Skin epidermis (tissue), 12 donors: ENCODE measurements around the gene KLRF2.
"Not testable (repeated sequence)": the region's sequence is repeated elsewhere in the genome, so short reads cannot be mapped to it uniquely, and the experiment has no call there.

Experiments
- H3K27ac ChIP-seq, 21 experiments: fragments of 200-600 bp; sonication (generic) in 11 of 21; one replicate each; pipeline ENCODE4 v1.5.0; 2020; ENCODE audit warnings: mild to moderate bottlenecking in 3 of 21, inconsistent platforms in 2 of 21, moderate library complexity in 2 of 21
- H3K4me3 ChIP-seq, 7 experiments: fragments of 200-600 bp; sonication (generic) in 2 of 7; one replicate each; pipeline ENCODE4 v1.5.0; 2020; ENCODE audit warnings: inconsistent platforms in 2 of 7, mild to moderate bottlenecking in 2 of 7, moderate library complexity in 1 of 7

The KLRF2 gene, protein sequence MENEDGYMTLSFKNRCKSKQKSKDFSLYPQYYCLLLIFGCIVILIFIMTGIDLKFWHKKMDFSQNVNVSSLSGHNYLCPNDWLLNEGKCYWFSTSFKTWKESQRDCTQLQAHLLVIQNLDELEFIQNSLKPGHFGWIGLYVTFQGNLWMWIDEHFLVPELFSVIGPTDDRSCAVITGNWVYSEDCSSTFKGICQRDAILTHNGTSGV

DNA sequence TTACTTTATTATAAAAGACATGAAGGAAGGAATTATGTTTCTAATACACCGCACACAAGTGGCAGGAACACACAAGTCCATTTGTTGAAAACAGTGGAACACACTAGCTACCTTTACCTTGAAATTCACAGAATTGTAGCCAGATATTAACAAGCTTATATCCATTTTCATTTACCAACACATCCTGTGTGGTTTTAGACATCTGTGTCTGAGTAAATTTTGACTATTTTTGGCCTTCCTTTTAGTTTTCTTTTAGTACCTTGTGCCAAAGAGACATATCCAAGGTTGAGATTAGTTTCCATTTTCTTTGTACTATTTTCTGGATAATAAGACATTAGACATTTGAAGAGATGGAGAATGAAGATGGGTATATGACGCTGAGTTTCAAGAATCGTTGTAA lies at the start of gene KLRF2:
Gene KLRF2 (plus strand): TSS at position 244 of the 400 bp plus-strand sequence. CDS start 107 bp downstream, at position 351.
- no peak within 1 kb of the TSS for H3K4me3 ChIP-seq
- H3K27ac ChIP-seq, result peak within 1 kb of the TSS in 1 of 21 experiments; percentile 19

DNA sequence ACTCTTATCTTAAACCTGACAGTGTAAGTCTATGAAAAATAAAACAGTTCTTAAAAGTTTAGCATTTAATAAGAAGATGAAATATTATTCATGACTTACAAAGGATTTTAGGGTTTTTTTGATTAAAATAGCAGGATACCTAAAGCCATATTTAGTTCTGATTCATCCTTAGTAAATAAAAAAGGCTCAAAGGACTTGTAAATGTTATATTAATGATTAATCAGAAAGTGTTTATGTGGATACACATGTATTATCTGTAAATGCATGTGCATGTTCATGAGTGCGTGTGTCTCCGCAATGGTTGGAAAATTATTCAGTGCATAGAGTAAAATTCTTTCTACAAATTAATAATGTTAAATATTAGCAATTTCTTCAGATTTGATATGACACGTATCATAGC lies 49.6 kb upstream of the KLRF2 start:
- H3K27ac ChIP-seq, result no peak overlapping the region
- H3K4me3 ChIP-seq, result no peak overlapping the region

DNA sequence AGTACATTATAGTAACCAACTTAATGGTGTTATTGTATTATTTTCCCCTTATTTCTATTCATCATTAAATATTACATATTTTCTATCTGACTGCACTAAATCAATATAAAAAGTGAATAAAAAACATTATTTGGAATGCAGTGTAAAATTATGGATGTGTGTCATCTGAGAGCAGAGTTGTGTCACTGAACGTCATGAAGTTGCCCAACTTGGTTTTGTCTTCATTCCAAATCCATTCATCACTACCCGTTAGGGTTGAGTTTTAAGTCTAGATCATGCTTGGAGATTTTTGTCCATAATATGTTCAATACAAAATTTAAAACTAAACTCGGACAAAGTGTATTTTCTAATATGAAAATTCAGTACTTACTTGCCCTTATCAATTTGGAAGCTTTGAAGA lies 37.9 kb upstream of the KLRF2 start:
- Histone ChIP-seq H3K4me3 (no peak overlapping the region), H3K27ac (no peak overlapping the region)

DNA sequence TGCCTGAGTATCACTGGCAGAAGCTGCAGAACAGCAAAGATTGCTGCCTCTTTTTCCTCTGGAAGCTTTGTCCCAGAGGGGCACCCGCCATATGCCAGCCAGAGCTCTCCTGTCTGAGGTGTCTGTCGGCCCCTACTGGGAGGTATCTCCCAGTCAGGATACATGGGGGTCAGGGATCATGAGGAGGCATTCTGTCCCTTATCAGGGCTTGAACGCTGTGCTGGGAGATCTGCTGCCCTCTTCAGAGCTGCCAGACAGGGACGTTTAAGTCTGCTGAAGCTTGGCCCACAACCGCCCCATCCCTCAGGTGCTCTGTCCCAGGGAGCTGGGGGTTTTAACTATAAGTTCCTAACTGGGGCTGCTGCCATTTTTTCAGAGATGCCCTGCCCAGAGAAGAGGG lies 32.4 kb upstream of the KLRF2 start:
- no peak overlapping the region for H3K4me3 ChIP-seq
- no peak overlapping the region for H3K27ac ChIP-seq

DNA sequence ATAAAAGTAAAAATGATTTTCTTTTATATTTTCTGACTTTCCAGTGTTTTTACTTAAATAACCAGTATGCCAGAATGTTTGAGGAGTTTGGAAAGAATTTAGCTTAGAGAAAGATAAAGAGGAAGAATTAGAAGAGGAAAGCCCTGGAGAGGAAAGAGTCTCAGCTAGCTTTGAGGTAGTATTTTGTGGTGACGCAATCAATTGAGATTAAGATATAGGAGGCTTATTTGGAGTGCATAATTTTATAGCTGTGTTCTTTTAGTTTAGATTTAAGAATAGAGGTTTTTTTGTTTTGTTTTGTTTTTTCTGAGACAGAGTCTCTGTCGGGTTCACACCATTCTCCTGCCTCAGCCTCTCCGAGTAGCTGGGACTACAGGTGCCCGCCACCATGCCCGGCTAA lies 30.2 kb upstream of the KLRF2 start:
- Histone ChIP-seq H3K4me3 (no peak overlapping the region), H3K27ac (no peak overlapping the region)

DNA sequence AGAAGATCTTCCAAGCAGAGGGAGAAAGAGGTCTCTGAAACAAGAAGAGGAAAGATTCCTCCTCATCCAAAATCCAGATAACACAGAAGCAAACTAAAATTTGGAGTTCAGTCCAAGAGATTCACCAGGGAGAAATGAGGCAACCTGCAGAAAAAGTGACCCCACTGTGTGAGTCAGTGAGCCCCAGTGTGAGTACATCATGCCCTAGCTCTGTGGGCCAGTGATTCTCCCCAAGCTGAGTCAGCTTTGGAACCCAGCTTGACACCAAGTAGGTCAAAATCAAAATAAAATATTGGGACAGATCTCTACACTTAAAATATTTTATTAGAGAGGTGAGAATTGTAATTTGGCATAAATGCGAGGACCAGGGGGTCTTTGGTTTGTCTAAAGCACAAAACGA lies 29.4 kb upstream of the KLRF2 start:
- H3K27ac ChIP-seq, result no peak overlapping the region

DNA sequence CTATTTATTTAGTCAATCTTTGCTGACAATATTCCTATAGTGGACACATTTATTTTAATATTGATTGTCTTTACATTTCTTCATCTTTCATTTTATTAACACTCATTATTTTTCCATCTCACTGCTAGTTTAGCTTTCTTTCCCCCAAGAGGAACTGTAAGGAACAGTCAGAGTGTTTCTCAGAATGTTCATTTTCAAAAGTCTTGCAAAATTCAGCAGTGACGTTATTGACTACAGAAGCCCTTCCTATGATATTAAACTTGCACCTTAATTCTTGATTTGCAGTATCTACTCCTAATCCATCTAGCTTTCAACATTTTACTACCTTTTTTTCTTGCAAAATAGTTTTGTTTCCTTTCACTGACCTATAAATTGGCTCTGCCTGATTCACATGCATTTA lies 25.1 kb upstream of the KLRF2 start:
- H3K4me3 ChIP-seq, result no peak overlapping the region
- no peak overlapping the region for H3K27ac ChIP-seq

More for the DNA sequence above, 29.4 kb upstream of the KLRF2 start:
- H3K4me3 ChIP-seq, result no peak overlapping the region

DNA sequence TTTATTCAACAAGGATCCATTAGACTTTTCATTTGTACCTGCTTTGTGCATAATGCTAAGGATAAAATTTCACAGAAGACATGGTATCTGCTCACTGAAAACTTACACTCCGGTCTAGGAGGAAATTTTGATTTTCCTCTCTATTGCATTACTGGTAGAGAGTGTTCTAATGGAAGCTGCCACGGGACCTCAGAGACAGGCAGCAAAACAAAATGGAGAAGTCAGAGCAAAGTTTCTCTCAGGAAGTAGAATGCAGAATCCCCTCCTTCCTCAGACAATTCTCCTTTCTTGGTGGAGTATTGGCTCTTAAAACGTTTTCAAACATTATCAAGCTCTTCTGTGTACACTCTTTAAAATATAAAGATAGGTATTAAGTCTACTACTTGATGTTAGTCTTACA lies 24.4 kb upstream of the KLRF2 start:
- no peak overlapping the region for H3K27ac ChIP-seq

DNA sequence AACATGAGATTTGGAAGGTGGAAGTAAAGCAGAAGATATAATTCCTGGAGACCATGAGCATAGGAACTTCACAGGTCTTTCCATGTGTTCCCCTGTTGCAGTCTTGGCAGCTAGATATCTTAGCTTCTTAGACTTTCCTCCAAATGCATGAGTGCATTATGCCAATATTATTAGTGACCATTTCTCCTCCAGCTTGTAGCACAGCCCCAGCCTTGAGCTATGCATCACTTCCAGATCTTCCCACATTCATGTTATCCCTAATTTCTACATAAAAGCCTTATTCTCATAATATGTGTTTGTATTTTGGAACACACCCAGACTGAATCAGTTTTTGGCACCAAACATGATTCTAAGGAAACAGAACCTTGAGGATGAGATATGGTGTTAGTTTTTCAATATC lies 23.2 kb upstream of the KLRF2 start:
- Histone ChIP-seq H3K4me3 (no peak overlapping the region), H3K27ac (no peak overlapping the region)

More for the DNA sequence above, 24.4 kb upstream of the KLRF2 start:
- H3K4me3 ChIP-seq, result no peak overlapping the region

DNA sequence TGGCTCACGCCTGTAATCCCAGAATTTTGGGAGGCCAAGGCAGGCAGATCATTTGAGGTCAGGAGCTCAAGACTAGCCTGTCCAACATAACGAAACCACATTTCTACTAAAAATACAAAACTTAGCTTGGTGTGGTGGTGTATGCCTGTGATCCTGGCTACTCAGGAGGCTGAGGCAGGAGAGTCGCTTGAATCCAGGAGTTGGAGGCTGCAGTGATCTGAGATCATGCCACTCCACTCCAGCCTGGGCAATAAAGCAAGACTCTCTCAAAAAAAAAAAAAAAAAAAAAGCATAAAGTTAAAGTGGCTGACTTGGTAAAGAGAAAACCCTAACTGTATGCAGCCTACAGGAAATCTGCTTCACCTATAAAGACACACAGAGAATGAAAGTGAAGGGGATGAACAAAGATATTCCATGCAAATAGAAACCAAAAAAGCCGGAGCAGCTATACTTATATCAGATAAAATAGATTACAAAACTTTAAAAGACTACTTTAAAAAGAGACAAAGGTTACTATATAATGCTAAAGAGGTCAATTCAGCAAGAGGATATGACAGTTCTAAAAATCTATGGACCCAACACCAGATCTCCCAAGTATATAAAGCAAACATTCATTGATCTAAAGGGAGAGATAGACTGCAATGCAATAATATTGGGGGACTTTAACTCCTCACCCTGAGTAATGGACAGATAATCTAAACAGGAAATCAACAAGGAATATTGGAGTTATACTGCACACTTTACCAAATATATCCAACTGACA lies 16.2 kb upstream of the KLRF2 start:
- peak overlapping the region in 19 of 21 experiments; percentile 1 to 98 (median 89) for H3K27ac ChIP-seq
- H3K4me3 ChIP-seq, result peak overlapping the region in 6 of 7 experiments; percentile 1 to 49 (median 40)

DNA sequence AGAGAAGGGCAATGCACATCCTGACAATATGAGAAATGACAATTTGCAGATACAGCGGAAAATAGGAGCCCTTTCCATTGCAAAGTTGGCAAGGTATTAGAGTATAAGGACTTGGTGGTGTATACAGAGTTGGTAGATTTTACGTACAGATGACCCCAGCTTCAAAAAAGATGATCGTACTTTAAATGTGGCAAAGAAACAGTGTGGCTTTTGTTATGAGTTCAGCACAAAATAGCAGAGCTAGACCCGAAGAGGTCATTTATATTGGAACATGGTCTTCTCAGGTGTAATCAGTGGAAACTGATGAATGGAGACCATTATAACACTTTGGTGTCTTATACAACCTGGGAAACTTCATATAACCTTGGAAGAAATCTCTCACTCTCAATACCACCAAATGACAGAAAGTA lies 14.4 kb upstream of the KLRF2 start:
- peak overlapping the region in 20 of 21 experiments; percentile 11 to 98 (median 89) for H3K27ac ChIP-seq
- peak overlapping the region; percentile 23 to 49 (median 42) for H3K4me3 ChIP-seq

DNA sequence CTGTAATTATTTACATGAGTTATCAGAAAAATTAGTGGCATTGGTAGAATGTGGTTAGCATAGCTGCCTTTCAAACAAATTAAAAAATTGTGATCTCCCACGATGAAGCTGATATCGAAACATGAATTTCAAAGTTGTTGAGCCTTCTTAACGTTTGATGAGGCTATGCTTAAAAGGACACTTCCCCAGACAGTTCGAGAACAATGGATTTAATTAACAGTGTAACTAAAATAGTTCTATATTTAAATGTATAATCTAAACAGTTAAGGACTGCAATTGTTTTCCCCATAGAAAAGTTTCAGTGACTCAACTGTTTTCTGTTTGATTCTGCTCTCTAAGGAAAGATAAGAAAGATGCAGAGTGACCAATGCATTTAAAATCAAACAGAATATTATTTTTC lies 13.8 kb upstream of the KLRF2 start:
- H3K27ac ChIP-seq, result peak overlapping the region in 20 of 21 experiments; percentile 11 to 98 (median 89)

DNA sequence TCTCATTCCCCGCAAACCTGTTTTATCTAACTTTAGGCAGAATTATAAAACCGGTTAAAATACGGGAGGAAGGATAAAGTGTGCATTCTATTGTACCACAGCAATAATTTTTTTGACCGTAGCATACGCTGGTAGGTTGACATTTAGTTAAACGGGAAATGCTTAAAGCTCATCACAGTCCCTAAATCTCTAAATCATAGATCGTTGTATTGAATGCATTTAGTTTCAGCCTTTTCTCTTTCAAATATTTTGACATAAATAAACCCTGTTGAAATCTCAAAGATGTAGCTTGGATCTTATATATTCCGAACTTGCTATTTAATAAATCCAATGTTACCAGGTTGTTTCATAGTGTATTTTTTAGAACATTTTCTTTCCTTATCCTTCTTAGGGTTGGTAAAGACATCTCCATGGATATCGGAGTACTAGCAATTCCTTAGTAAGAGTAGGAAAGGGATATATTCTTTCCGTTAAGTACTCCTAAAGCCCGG lies 12.9 kb upstream of the KLRF2 start:
- Histone ChIP-seq H3K27ac (peak overlapping the region in 20 of 21 experiments; percentile 68 to 98 (median 89)), H3K4me3 (peak overlapping the region; percentile 32 to 49 (median 42))

More for the DNA sequence above, 13.8 kb upstream of the KLRF2 start:
- peak overlapping the region; percentile 23 to 49 (median 42) for H3K4me3 ChIP-seq

DNA sequence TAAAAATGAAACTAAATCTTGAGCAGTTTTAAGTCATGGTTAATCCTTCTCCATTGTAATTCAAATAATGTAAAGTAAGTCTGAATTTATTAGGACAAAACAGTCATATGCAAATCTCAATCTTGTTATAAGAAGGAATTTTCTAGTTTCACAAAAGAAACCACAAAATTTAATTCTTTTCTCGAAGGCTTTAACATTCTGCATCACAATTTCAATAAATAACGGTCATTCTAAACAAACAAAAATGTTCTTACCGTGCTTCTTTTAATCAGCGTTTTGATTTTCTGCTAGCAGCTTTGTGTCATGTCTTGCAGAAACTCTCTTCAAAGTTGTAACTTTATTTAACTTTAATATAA lies 12.4 kb upstream of the KLRF2 start:
- Histone ChIP-seq H3K4me3 (peak overlapping the region; percentile 32 to 49 (median 42)), H3K27ac (peak overlapping the region in 20 of 21 experiments; percentile 68 to 98 (median 89))

DNA sequence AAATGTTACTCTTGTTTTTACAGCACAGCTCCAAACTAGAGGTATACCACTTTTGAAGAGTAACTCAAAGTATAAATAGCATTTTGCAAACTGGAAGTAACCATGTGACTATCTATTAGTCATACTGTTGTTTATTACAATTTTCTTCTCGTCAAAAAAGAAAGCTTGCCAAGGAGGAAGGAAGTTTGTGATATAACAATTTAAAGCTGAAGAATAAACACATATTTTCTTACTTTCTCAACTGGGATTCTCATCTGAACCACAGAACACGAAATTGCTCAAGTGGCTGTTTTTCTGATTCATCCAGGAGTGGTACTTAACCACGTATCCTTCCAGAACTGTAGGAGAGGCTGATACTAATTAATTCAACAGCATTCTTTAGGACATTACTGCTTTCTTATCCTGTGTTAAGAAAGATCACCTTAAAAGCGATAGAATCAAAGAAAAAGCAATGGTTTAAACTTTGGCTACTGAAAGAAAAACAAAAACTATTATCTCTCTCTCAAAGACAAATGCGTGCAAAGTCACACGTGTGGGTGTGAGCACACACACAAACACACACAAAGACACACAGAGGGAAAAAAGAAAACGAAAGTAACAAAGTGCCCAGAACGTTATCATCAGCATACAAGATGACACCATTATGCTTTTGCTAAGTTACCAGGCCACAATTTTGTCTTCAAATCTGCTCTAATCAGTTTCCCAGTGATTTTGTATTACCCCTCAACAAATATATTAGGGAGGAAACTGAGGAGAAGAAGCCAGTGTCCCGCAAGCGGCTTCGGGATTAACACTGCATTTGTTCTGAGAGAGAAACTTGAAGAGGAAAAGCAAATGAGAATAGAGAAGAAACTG lies 11.8 kb upstream of the KLRF2 start, which contains the start of gene CLEC2B:
Gene CLEC2B (minus strand): TSS at position 48 of the 855 bp plus-strand sequence.
- H3K27ac ChIP-seq, result peak within 1 kb of the TSS; percentile 62 to 98 (median 89)
- peak within 1 kb of the TSS; percentile 32 to 49 (median 42) for H3K4me3 ChIP-seq

DNA sequence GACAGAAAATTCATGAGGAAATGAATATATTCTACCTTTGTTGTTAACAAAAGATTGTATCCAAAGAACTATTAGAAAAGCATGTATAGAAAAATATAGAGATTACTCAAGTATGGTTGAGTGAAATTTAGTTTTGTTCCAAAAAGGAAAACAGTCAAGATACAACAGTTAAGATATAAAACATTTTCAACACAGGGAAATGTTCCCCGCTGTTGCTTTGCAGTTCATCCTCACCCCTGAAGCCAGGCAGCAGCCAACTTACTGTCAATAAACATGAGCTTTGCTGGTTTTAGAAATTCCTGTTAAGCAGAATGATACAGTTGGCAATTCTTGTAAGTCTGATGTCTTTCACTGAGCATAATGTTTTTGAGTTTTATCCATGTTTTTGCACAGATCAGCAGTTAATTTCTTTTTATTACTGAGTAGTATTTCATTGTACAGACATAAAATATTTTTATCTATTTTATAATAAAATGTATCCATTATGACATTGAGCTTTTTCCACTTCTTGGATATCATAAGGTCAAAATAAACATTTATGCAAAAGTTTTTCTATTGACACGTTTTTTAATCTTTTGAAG lies 10.9 kb upstream of the KLRF2 start:
- H3K27ac ChIP-seq, result peak overlapping the region in 20 of 21 experiments; percentile 68 to 98 (median 89)
- peak overlapping the region in 5 of 7 experiments; percentile 32 to 49 (median 42) for H3K4me3 ChIP-seq

DNA sequence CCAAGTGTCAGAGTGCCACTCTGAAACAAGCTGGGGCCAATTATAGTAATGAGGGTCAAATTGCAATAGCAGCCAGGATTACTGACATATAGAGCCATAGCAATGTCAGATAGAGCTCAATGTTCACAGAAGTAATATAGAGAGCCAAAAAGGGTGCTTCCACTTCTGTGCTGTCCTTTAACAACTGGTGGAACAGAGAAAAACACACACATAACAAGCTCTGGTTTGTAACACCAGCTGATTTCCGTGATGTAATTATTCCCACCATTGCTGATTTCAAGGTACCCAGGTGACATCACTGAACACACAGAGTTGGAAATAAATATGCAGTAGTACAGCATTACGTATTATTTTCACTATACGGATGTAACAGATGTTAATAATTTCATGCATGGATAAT lies 9.1 kb upstream of the KLRF2 start:
- Histone ChIP-seq H3K27ac (peak overlapping the region in 15 of 21 experiments; percentile 6 to 91 (median 40)), H3K4me3 (no peak overlapping the region)

DNA sequence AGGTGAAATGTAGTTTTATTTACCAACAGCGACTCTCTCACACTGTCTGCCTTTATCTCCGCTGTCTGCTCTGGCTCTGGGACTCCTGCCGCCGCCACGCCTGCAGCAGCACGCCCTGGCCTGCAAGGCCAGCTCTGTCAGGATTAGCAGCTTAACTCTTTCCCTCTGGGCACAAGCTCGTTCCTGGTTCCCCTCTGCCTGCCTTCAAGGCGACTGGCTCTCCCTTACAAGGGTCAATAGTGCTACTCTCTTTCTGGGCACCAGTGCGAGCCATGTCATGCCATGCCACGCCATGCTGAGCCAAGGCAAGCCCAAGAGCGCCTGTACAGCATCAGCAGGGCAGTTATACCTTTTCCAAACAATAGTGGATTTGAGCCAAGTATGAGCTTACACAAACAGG lies 8.5 kb upstream of the KLRF2 start:
- no peak overlapping the region for H3K4me3 ChIP-seq

DNA sequence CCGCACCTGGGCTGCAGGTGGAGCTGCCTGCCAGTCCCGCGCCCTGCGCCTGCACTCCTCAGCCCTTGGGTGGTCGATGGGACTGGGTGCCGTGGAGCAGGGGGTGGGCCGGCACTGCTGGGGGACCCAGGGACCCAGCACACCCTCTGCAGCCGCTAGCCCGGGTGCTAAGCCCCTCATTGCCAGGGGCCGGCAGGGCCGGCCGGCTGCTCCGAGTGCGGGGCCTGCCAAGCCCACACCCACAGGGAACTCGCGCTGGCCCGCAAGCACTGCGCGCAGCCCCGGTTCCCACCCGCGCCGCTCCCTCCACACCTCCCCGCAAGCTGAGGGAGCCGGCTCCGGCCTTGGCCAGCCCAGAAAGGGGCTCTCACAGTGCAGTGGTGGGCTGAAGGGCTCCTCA lies 5.2 kb upstream of the KLRF2 start:
- H3K27ac ChIP-seq, H3K4me3 ChIP-seq: not testable (repeated sequence)

More for the DNA sequence above, 8.5 kb upstream of the KLRF2 start:
- peak overlapping the region in 13 of 21 experiments; percentile 9 to 91 (median 44) for H3K27ac ChIP-seq
